H1 (cell line): Measurements from ENCODE around the gene SPDYE4. TPM values are rescaled to one million over a fixed set of nuclear protein-coding genes. Genes with fewer than 3 reads are reported as not detected.

ENCODE experiments used
- CTCF ChIA-PET: fragments of 300-600 bp; sonication (Branson Sonifier 250); formaldehyde crosslinking; loops from one replicate; lab custom pipeline; 2021; ENCODE audit not compliant: partially characterized antibody; lab: Charles Lee
- POLR2A ChIA-PET: fragments of 300-600 bp; sonication (Branson Sonifier 250); formaldehyde crosslinking; loops from one replicate; lab custom pipeline; 2021; ENCODE audit warnings: inconsistent platforms; ENCODE audit not compliant: partially characterized antibody; lab: Charles Lee
- DNase-seq, 2 experiments: peaks; one replicate each; pipeline versions ENCODE4 v3.0.0 to v3.0.0-alpha.2; 2010 to 2022; ENCODE audit warnings: low spot score in 2 of 2, low read depth in 1 of 2, mixed read lengths in 1 of 2
- FAIRE-seq: peaks from 2 replicates; lab custom pipeline; 2011; peaks lifted over from hg19 to GRCh38; lab: Jason Lieb, UNC
- H2AFZ ChIP-seq: 2 replicates; pipeline ENCODE4 v1.8.1; 2012; ENCODE audit warnings: low read length, inconsistent platforms
- H2AK5ac ChIP-seq: 2 replicates; pipeline ENCODE4 v1.6.1; 2013; ENCODE audit warnings: low read depth, low read length
- H2BK120ac ChIP-seq: replicated peaks from 2 replicates; pipeline ENCODE3; 2013; ENCODE audit warnings: low read depth, low read length, inconsistent platforms
- H2BK12ac ChIP-seq: 2 replicates; pipeline ENCODE4 v1.6.1; 2013; ENCODE audit warnings: low read depth, low read length
- H2BK15ac ChIP-seq: 2 replicates; pipeline ENCODE4 v1.6.1; 2013; ENCODE audit warnings: low read length
- H2BK20ac ChIP-seq: 2 replicates; pipeline ENCODE4 v1.6.1; 2013; ENCODE audit warnings: low read length
- H2BK5ac ChIP-seq: 2 replicates; pipeline ENCODE4 v1.6.1; 2013; ENCODE audit warnings: low read depth, low read length
- H3K14ac ChIP-seq: 2 replicates; pipeline ENCODE4 v1.6.1; 2013; ENCODE audit warnings: inconsistent platforms; ENCODE audit not compliant: insufficient read length
- H3K18ac ChIP-seq: 2 replicates; pipeline ENCODE4 v1.6.1; 2013; ENCODE audit warnings: low read length; ENCODE audit errors: extremely low read depth
- H3K23ac ChIP-seq: 2 replicates; pipeline ENCODE4 v1.6.1; 2013; ENCODE audit warnings: inconsistent platforms; ENCODE audit not compliant: insufficient read length
- H3K23me2 ChIP-seq: 2 replicates; pipeline ENCODE4 v1.6.1; 2013; ENCODE audit warnings: low read depth, low read length
- H3K27ac ChIP-seq: 2 replicates; pipeline ENCODE4 v1.6.1; 2011; ENCODE audit warnings: low read depth, low read length, inconsistent platforms
- H3K27me3 ChIP-seq, 4 experiments: replicated peaks in 1 of 4; 1 replicate in 1 of 4; 2 replicates in 3 of 4; pipeline versions ENCODE4 v1.6.1 to v1.8.1; 2011 to 2013; ENCODE audit warnings: low read length in 3 of 4, mild to moderate bottlenecking in 3 of 4, inconsistent platforms in 2 of 4, mixed read lengths in 2 of 4, moderate library complexity in 1 of 4; ENCODE audit not compliant: control insufficient read depth in 3 of 4, insufficient read depth in 3 of 4; ENCODE audit errors: extremely low read depth in 1 of 4
- H3K36me3 ChIP-seq, 4 experiments: 2 replicates each; pipeline versions ENCODE4 v1.6.1 to v1.8.1; 2011 to 2013; ENCODE audit warnings: mild to moderate bottlenecking in 4 of 4, low read length in 3 of 4, moderate library complexity in 2 of 4, control low read depth in 1 of 4, inconsistent platforms in 1 of 4; ENCODE audit not compliant: insufficient read depth in 4 of 4, control insufficient read depth in 2 of 4
- H3K4ac ChIP-seq: replicated peaks from 2 replicates; pipeline ENCODE3; 2013; ENCODE audit warnings: low read length, low read depth, mixed read lengths, inconsistent platforms; ENCODE audit not compliant: insufficient read length
- H3K4me1 ChIP-seq, 4 experiments: replicated peaks in 1 of 4; 1 replicate in 1 of 4; 2 replicates in 3 of 4; pipeline versions ENCODE4 v1.6.1 to v1.8.1; 2011 to 2013; ENCODE audit warnings: low read length in 3 of 4, inconsistent platforms in 2 of 4, mixed read lengths in 1 of 4; ENCODE audit not compliant: insufficient read depth in 4 of 4, control insufficient read depth in 3 of 4
- H3K4me2 ChIP-seq, 2 experiments: 2 replicates each; pipeline versions ENCODE4 v1.6.1 to v1.8.1; 2011 to 2013; ENCODE audit warnings: low read depth in 2 of 2, low read length in 2 of 2, control low read depth in 1 of 2, inconsistent platforms in 1 of 2, mild to moderate bottlenecking in 1 of 2; ENCODE audit not compliant: insufficient read depth in 1 of 2
- H3K4me3 ChIP-seq, 4 experiments: fragments of 200-600, 300-600 bp in 1 of 4; sonication (generic), shearing (Covaris generic), sonication (Bioruptor Twin) in 1 of 4; 2 replicates each; pipeline versions ENCODE4 v1.5.1 to v1.8.1; 2011 to 2016; ENCODE audit warnings: low read length in 4 of 4, low read depth in 3 of 4, control low read depth in 2 of 4, inconsistent platforms in 2 of 4, mild to moderate bottlenecking in 2 of 4, mixed read lengths in 1 of 4, moderate library complexity in 1 of 4; ENCODE audit not compliant: insufficient read depth in 2 of 4; ENCODE audit errors: extremely low read depth in 1 of 4
- H3K56ac ChIP-seq: replicated peaks from 2 replicates; pipeline ENCODE3; 2013; ENCODE audit warnings: low read depth, mild to moderate bottlenecking, mixed read lengths, low read length, inconsistent platforms; ENCODE audit not compliant: insufficient read length
- H3K79me1 ChIP-seq: 2 replicates; pipeline ENCODE4 v1.6.1; 2013; ENCODE audit warnings: low read depth, low read length, control low read depth
- H3K79me2 ChIP-seq, 2 experiments: 2 replicates each; pipeline versions ENCODE4 v1.6.1 to v1.8.1; 2012 to 2013; ENCODE audit warnings: low read length in 2 of 2, mild to moderate bottlenecking in 2 of 2, inconsistent platforms in 1 of 2; ENCODE audit not compliant: insufficient read depth in 2 of 2, control insufficient read depth in 1 of 2
- H3K9ac ChIP-seq, 4 experiments: replicated peaks in 1 of 4; 1 replicate in 1 of 4; 2 replicates in 3 of 4; pipeline versions ENCODE4 v1.6.1 to v1.8.1; 2011 to 2013; ENCODE audit warnings: low read depth in 3 of 4, low read length in 3 of 4, control low read depth in 2 of 4, mild to moderate bottlenecking in 2 of 4, moderate library complexity in 2 of 4, inconsistent platforms in 1 of 4; ENCODE audit errors: extremely low read depth in 1 of 4
- H3K9me3 ChIP-seq, 2 experiments: 2 replicates each; pipeline versions ENCODE4 v1.6.1 to v1.8.1; 2012 to 2013; ENCODE audit warnings: mild to moderate bottlenecking in 2 of 2, moderate library complexity in 2 of 2, control low read depth in 1 of 2, inconsistent platforms in 1 of 2, low read depth in 1 of 2, low read length in 1 of 2, mixed read lengths in 1 of 2; ENCODE audit not compliant: insufficient read depth in 2 of 2
- H4K20me1 ChIP-seq, 2 experiments: replicated peaks in 1 of 2; 2 replicates each; pipeline versions ENCODE3 to v1.8.1; 2011 to 2013; ENCODE audit warnings: inconsistent platforms in 2 of 2, low read length in 2 of 2, mild to moderate bottlenecking in 1 of 2; ENCODE audit not compliant: insufficient read depth in 2 of 2, control insufficient read depth in 1 of 2
- H4K5ac ChIP-seq: 2 replicates; pipeline ENCODE4 v1.6.1; 2013; ENCODE audit warnings: low read length, low read depth, mixed read lengths, inconsistent platforms; ENCODE audit not compliant: insufficient read length
- H4K8ac ChIP-seq: 2 replicates; pipeline ENCODE4 v1.8.0; 2013; ENCODE audit warnings: mild to moderate bottlenecking, moderate library complexity, low read length, inconsistent platforms; ENCODE audit not compliant: insufficient read depth; ENCODE audit errors: extremely low read depth
- H4K91ac ChIP-seq: replicated peaks from 2 replicates; pipeline ENCODE3; 2013; ENCODE audit warnings: low read length, mixed read lengths, inconsistent platforms; ENCODE audit not compliant: insufficient read length
- CTBP2 ChIP-seq: IDR thresholded peaks from 2 replicates; pipeline ENCODE4 v1.7.0; 2011; ENCODE audit warnings: borderline replicate concordance, mild to moderate bottlenecking, moderate library complexity, mixed read lengths, low read length; ENCODE audit not compliant: insufficient read depth, insufficient read length
- EGR1 ChIP-seq: IDR thresholded peaks from 2 replicates; pipeline ENCODE4 v1.6.1; 2011; ENCODE audit warnings: low read depth, low read length, borderline replicate concordance
- FOSL1 ChIP-seq: IDR thresholded peaks from 2 replicates; pipeline ENCODE4 v1.6.1; 2011; ENCODE audit warnings: mild to moderate bottlenecking, low read depth, low read length, moderate library complexity; ENCODE audit not compliant: insufficient read depth
- JUN ChIP-seq: IDR thresholded peaks from 2 replicates; pipeline ENCODE4 v1.6.1; 2011; ENCODE audit warnings: low read depth, mild to moderate bottlenecking, improper control_type of control experiment, low read length
- MAX ChIP-seq: IDR thresholded peaks from 2 replicates; pipeline ENCODE4 v1.6.1; 2012; ENCODE audit warnings: inconsistent platforms
- PHF8 ChIP-seq: fragments of 200-600 bp; sonication (generic); conservative IDR thresholded peaks from 2 replicates; pipeline ENCODE4 v1.7.1; 2012; ENCODE audit warnings: low read depth, mild to moderate bottlenecking, inconsistent platforms, low read length, moderate library complexity
- POU5F1 ChIP-seq: IDR thresholded peaks from 2 replicates; pipeline ENCODE4 v1.6.1; 2011; ENCODE audit warnings: low read depth, mild to moderate bottlenecking, low read length, moderate library complexity
- RAD21 ChIP-seq, 2 experiments: IDR thresholded peaks in 1 of 2; conservative IDR thresholded peaks in 1 of 2; 2 replicates each; pipeline ENCODE4 v1.6.1; 2011; ENCODE audit warnings: low read depth in 2 of 2, low read length in 2 of 2, improper control_type of control experiment in 1 of 2, inconsistent platforms in 1 of 2, mild to moderate bottlenecking in 1 of 2, moderate library complexity in 1 of 2
- RXRA ChIP-seq: IDR thresholded peaks from 2 replicates; pipeline ENCODE4 v1.6.1; 2011; ENCODE audit warnings: low read depth, mild to moderate bottlenecking, low read length, moderate library complexity; ENCODE audit not compliant: insufficient read depth
- SIRT6 ChIP-seq: IDR thresholded peaks from one replicate; pipeline ENCODE4 v1.7.1; 2012; ENCODE audit warnings: low read length, inconsistent platforms
- SRF ChIP-seq: IDR thresholded peaks from 2 replicates; pipeline ENCODE4 v1.6.1; 2011; ENCODE audit warnings: mild to moderate bottlenecking, low read depth, low read length, moderate library complexity
- TAF7 ChIP-seq: optimal IDR thresholded peaks from 2 replicates; pipeline ENCODE3; 2011; ENCODE audit warnings: low read depth, mild to moderate bottlenecking, inconsistent platforms, low read length, moderate library complexity, borderline replicate concordance
- WGBS, 2 experiments: shearing (Covaris generic) in 1 of 2; methylation state at CpG; one replicate each; pipeline versions ENCODE4 v1.1.6 to v1.1.7; 2013 to 2015; ENCODE audit warnings: low lambda C conversion rate in 2 of 2, mixed read lengths in 2 of 2, inconsistent platforms in 1 of 2, low coverage in 1 of 2, missing lambda C conversion rate in 1 of 2; ENCODE audit not compliant: insufficient replicate concordance in 2 of 2, insufficient coverage in 1 of 2, insufficient read length in 1 of 2; ENCODE audit errors: extremely low coverage in 1 of 2, missing lambda C conversion rate in 1 of 2; 5-methylcytosine and 5-hydroxymethylcytosine counted together
- polyA plus RNA-seq, 7 experiments: library from polyadenylated mRNA; depleted of rRNA in 3 of 7; stranded (reverse) in 5 of 7; unstranded in 2 of 7; fragments of >200 nt in 5 of 7; fragments of 200-250 nt in 2 of 7; gene quantifications; 1 replicate in 5 of 7; 2 replicates in 1 of 7; 4 replicates in 1 of 7; pipeline versions ENCODE4 v1.2.1 to v1.2.3, GENCODE V29; 2011 to 2013; ENCODE audit warnings: missing spikeins in 2 of 7, mixed read lengths in 2 of 7
- total RNA-seq: library from RNA; stranded (reverse); fragmentation: NEBNext Ultra II Directional; extraction: Animal tissue kit (Norgen Biotek cat#: 25700); gene quantifications from 2 replicates; pipeline ENCODE4 v1.2.1, GENCODE V29; 2021

Gene SPDYE4
- total and polyA plus RNA-seq, 2 of the 8 experiments (the other 6 are each of a cell fraction or from before 2014, with no cell fraction given): not detected

GRCh38 chr17:8707332-8708024 is 50.9 kb downstream of the SPDYE4 start:
- H2AK5ac ChIP-seq: no peak overlapping the region
- 0 out of 2 replicates have a peak, but pooled peaks cover 2% of the 10 kb centered on the region for H3K23me2 ChIP-seq
- H3K56ac ChIP-seq: no peak overlapping the region
- no peak overlapping the region for H2BK120ac ChIP-seq
- no peak overlapping the region for H3K4me3 ChIP-seq
- H3K4me2 ChIP-seq: no peak overlapping the region
- peaks cover 0 to 6% of the 10 kb centered on the region in 2 experiments; a peak in 1 of 4 replicates for H3K9me3 ChIP-seq
- H3K23ac ChIP-seq: no peak overlapping the region
- FAIRE-seq: no peak
- ChIA-PET POLR2A (interaction anchor here (0.6 to 6.3 kb wide), 2 partner anchors 10 to 65 kb away, joined by 3 to 33 read pairs; no protein-coding TSS in a partner anchor), CTCF (interaction anchor here (1.3 to 2.2 kb wide), 7 partner anchors 9 to 188 kb away, joined by 3 to 11 read pairs (median 4); partner anchors contain the start of gene CCDC42)
- no peaks in the 10 kb centered on the region for H3K36me3 ChIP-seq
- H3K79me1 ChIP-seq: no peaks in the 10 kb centered on the region
- no peak overlapping the region for H3K14ac ChIP-seq
- no peak overlapping the region for H2BK20ac ChIP-seq
- no peaks in the 10 kb centered on the region for H4K20me1 ChIP-seq
- no peak overlapping the region for H2BK12ac ChIP-seq
- no peak overlapping the region for H2BK5ac ChIP-seq
- H3K79me2 ChIP-seq: no peaks in the 10 kb centered on the region
- no peak overlapping the region for H4K91ac ChIP-seq
- H3K27me3 ChIP-seq: no peaks in the 10 kb centered on the region
- WGBS, 2 experiments: 84% methylated on average over 11 of the region's 11 CpGs; no CpG with 5 or more reads in 1 of the 2 experiments
- H3K9ac ChIP-seq: no peak overlapping the region
- no peak overlapping the region for H3K27ac ChIP-seq
- no peak overlapping the region for H4K5ac ChIP-seq
- DNase-seq: no peak
- no peak overlapping the region for H4K8ac ChIP-seq
- H3K4me1 ChIP-seq: no peaks in the 10 kb centered on the region
- H2BK15ac ChIP-seq: no peak overlapping the region
- no peak overlapping the region for H3K4ac ChIP-seq
- no peak overlapping the region for H2AFZ ChIP-seq
- no peak overlapping the region for H3K18ac ChIP-seq
- TF ChIP-seq RAD21 (IDR thresholded peaks at IDR 0.05 in 1 of 2, conservative IDR thresholded peaks at IDR 0.05 in 1 of 2; ENCODE audit: low read depth in 2 of 2, low read length in 2 of 2) (no peak), CTBP2 (no peak), FOSL1 (no peak), POU5F1 (no peak), EGR1 (no peak), SRF (no peak), SIRT6 (no peak), PHF8 (no peak), JUN (no peak), TAF7 (no peak), RXRA (no peak), MAX (no peak)
